Activated CD4-positive, alpha-beta memory T cell treated with anti-CD3 and anti-CD28 coated beads, Interleukin-2, amount 10 ng/mL, durations not matched to agents 7 days and 5 days (primary cell): Measurements from ENCODE around the gene S100A4. TPM values are rescaled to one million over a fixed set of nuclear protein-coding genes. Genes with fewer than 3 reads are reported as not detected.
"Not testable (repeated sequence)": the region's sequence is repeated elsewhere in the genome, so short reads cannot be mapped to it uniquely, and the experiment has no call there.

Experiments
- CTCF ChIA-PET: fragments of 350-600 bp; sonication (Branson Sonifier 250); formaldehyde crosslinking; loops from one replicate; lab custom pipeline; 2021; ENCODE audit warnings: antibody characterized with exemption, inconsistent platforms; lab: Charles Lee
- POLR2A ChIA-PET: fragments of 350-600 bp; sonication (Branson Sonifier 250); formaldehyde crosslinking; loops from one replicate; lab custom pipeline; 2021; ENCODE audit warnings: antibody characterized with exemption; lab: Charles Lee
- DNase-seq: peaks from one replicate; pipeline ENCODE4 v3.0.0-alpha.2; 2020
- H3K27ac Mint-ChIP-seq: one replicate; pipeline ENCODE4 v1.8.0; 2021; ENCODE audit warnings: mild to moderate bottlenecking, mixed read lengths
- H3K27me3 Mint-ChIP-seq: one replicate; pipeline ENCODE4 v1.8.0; 2021; ENCODE audit warnings: mixed read lengths
- H3K36me3 Mint-ChIP-seq: one replicate; pipeline ENCODE4 v1.8.0; 2021; ENCODE audit warnings: low read depth, mixed read lengths
- H3K4me1 Mint-ChIP-seq: one replicate; pipeline ENCODE4 v1.8.0; 2021; ENCODE audit warnings: mixed read lengths
- H3K4me3 Mint-ChIP-seq: one replicate; pipeline ENCODE4 v1.8.0; 2021; ENCODE audit warnings: mild to moderate bottlenecking, mixed read lengths
- H3K9me3 Mint-ChIP-seq: one replicate; pipeline ENCODE4 v1.8.0; 2021; ENCODE audit warnings: mixed read lengths
- total RNA-seq, 2 experiments: library from RNA; stranded (reverse); gene quantifications; one replicate each; pipeline ENCODE4 v1.2.3, GENCODE V29; 2021

S100A4 gene
- total RNA-seq, 2 experiments from 2014 or later, result 1,297 to 1,322 TPM

- ChIA-PET CTCF (interaction anchor here (0.6 to 5.4 kb wide), 10 partner anchors 15 to 56 kb away, joined by 3 to 99 read pairs (median 5); partner anchors contain the start of genes S100A4, S100A5 and S100A6), POLR2A (interaction anchor here (0.8 to 8.2 kb wide), 16 partner anchors 10 to 424 kb away, joined by 3 to 188 read pairs (median 5); partner anchors contain the start of genes CHTOP, RPS27, S100A4 and S100A5)
- Mint-ChIP-seq H3K4me1 (peaks cover 47% of the 10 kb centered on the region), H3K4me3 (peak overlapping the region; percentile 44), H3K36me3 (no peaks in the 10 kb centered on the region), H3K9me3 (no peaks in the 10 kb centered on the region), H3K27ac (peak overlapping the region; percentile 100), H3K27me3 (no peaks in the 10 kb centered on the region)
- peak; percentile 92 for DNase-seq
These were observed 21.1 kb upstream of the S100A4 start for GRCh38 chr1:153566414-153567371.

- ChIA-PET POLR2A (interaction anchor here (0.8 to 8.2 kb wide), 16 partner anchors 9 to 425 kb away, joined by 3 to 188 read pairs (median 5); partner anchors contain the start of genes CHTOP, RPS27, S100A4 and S100A5), CTCF (interaction anchor here (0.6 to 5.4 kb wide), 12 partner anchors 14 to 633 kb away, joined by 3 to 99 read pairs (median 4); partner anchors contain the start of genes S100A4, S100A5 and S100A6)
- peak; percentile 59 for DNase-seq
These were observed 20.1 kb upstream of the S100A4 start, which contains the start of gene S100A2 for GRCh38 chr1:153565529-153566374. Gene S100A2 (minus strand): TSS chr1:153565844. CDS start chr1:153563877, 1,967 bp downstream.

GRCh38 chr1:153563991-153564390, 18.4 kb upstream of the S100A4 start:
- Mint-ChIP-seq H3K27me3 (no peaks in the 10 kb centered on the region), H3K36me3 (no peaks in the 10 kb centered on the region), H3K4me1 (peaks cover 37% of the 10 kb centered on the region), H3K4me3 (no peak overlapping the region), H3K27ac (no peak overlapping the region), H3K9me3 (no peaks in the 10 kb centered on the region)
- CTCF ChIA-PET, result interaction anchor here (5.4 kb wide), 1 partner anchor 30 kb away, joined by 99 read pairs; the partner anchor contains the start of gene S100A6
- DNase-seq, result no peak
- POLR2A ChIA-PET, result interaction anchor here (0.6 to 8.2 kb wide), 5 partner anchors 15 to 30 kb away, joined by 3 to 188 read pairs (median 43); partner anchors contain the start of genes S100A3, S100A4, S100A5 and S100A6

More at GRCh38 chr1:153565529-153566374, 20.1 kb upstream of the S100A4 start, which contains the start of gene S100A2:
- Mint-ChIP-seq H3K27me3 (no peaks in the 10 kb centered on the region), H3K4me1 (peaks cover 42% of the 10 kb centered on the region), H3K27ac (peak within 1 kb of the TSS; percentile 100), H3K36me3 (no peaks in the 10 kb centered on the region), H3K4me3 (peak within 1 kb of the TSS; percentile 55), H3K9me3 (no peaks in the 10 kb centered on the region)

GRCh38 chr1:153563483-153563901, 17.9 kb upstream of the S100A4 start:
- no peak for DNase-seq
- Mint-ChIP-seq H3K9me3 (no peaks in the 10 kb centered on the region), H3K36me3 (no peaks in the 10 kb centered on the region), H3K4me3 (no peak overlapping the region), H3K4me1 (peaks cover 33% of the 10 kb centered on the region), H3K27ac (no peak overlapping the region), H3K27me3 (no peaks in the 10 kb centered on the region)
- ChIA-PET CTCF (interaction anchor here (5.4 kb wide), 1 partner anchor 30 kb away, joined by 99 read pairs; the partner anchor contains the start of gene S100A6), POLR2A (interaction anchor here (0.6 to 8.2 kb wide), 5 partner anchors 14 to 29 kb away, joined by 3 to 188 read pairs (median 43); partner anchors contain the start of genes S100A3, S100A4, S100A5 and S100A6)

GRCh38 chr1:153562021-153562420, 16.4 kb upstream of the S100A4 start:
- CTCF ChIA-PET, result interaction anchor here (0.8 to 5.4 kb wide), 5 partner anchors 9 to 55 kb away, joined by 3 to 99 read pairs (median 3); partner anchors contain the start of gene S100A6
- peaks cover 19% of the 10 kb centered on the region for H3K4me1 Mint-ChIP-seq
- not testable (repeated sequence) for H3K9me3 Mint-ChIP-seq, H3K36me3 Mint-ChIP-seq, H3K27ac Mint-ChIP-seq, DNase-seq, H3K4me3 Mint-ChIP-seq, H3K27me3 Mint-ChIP-seq
- POLR2A ChIA-PET, result interaction anchor here (1.2 to 8.2 kb wide), 3 partner anchors 17 to 28 kb away, joined by 4 to 188 read pairs (median 100); partner anchors contain the start of genes S100A4, S100A5 and S100A6

- ChIA-PET CTCF (interaction anchor here (0.8 to 5.4 kb wide), 4 partner anchors 9 to 28 kb away, joined by 3 to 99 read pairs (median 3); partner anchors contain the start of gene S100A6), POLR2A (interaction anchor here (1.2 to 8.2 kb wide), 4 partner anchors 10 to 27 kb away, joined by 4 to 188 read pairs (median 52); partner anchors contain the start of genes S100A4, S100A5 and S100A6)
- no peaks in the 10 kb centered on the region for H3K9me3 Mint-ChIP-seq
- no peak for DNase-seq
- no peaks in the 10 kb centered on the region for H3K36me3 Mint-ChIP-seq
- H3K27me3 Mint-ChIP-seq, result no peaks in the 10 kb centered on the region
- H3K4me1 Mint-ChIP-seq, result peaks cover 14% of the 10 kb centered on the region
- peak overlapping the region; percentile 44 for H3K27ac Mint-ChIP-seq
- no peak overlapping the region for H3K4me3 Mint-ChIP-seq
These were observed 15.9 kb upstream of the S100A4 start for GRCh38 chr1:153561466-153561985.

- Mint-ChIP-seq H3K4me1 (peaks cover 10% of the 10 kb centered on the region), H3K27ac (no peak overlapping the region), H3K9me3 (no peaks in the 10 kb centered on the region), H3K4me3 (no peak overlapping the region), H3K27me3 (no peaks in the 10 kb centered on the region), H3K36me3 (no peaks in the 10 kb centered on the region)
- ChIA-PET POLR2A (interaction anchor here (1.5 to 8.2 kb wide), 3 partner anchors 9 to 27 kb away, joined by 4 to 188 read pairs (median 100); partner anchors contain the start of genes S100A4 and S100A6), CTCF (interaction anchor here (0.8 to 1.0 kb wide), 2 partner anchors 10 to 13 kb away, joined by 3 read pairs; no protein-coding TSS in a partner anchor)
- DNase-seq, result no peak
These were observed 15.3 kb upstream of the S100A4 start for GRCh38 chr1:153560771-153561465.

- peaks cover 3% of the 10 kb centered on the region for H3K4me1 Mint-ChIP-seq
- H3K27me3 Mint-ChIP-seq, result no peaks in the 10 kb centered on the region
- H3K36me3 Mint-ChIP-seq, result no peaks in the 10 kb centered on the region
- CTCF ChIA-PET, result interaction anchor here (0.8 to 1.3 kb wide), 2 partner anchors 8 to 49 kb away, joined by 3 to 7 read pairs; no protein-coding TSS in a partner anchor
- H3K4me3 Mint-ChIP-seq, result no peak overlapping the region
- POLR2A ChIA-PET, result interaction anchor here (1.5 to 8.2 kb wide), 3 partner anchors 8 to 26 kb away, joined by 4 to 188 read pairs (median 100); partner anchors contain the start of genes S100A4 and S100A6
- no peak overlapping the region for H3K27ac Mint-ChIP-seq
- H3K9me3 Mint-ChIP-seq, result no peaks in the 10 kb centered on the region
- no peak for DNase-seq
These were observed 14.6 kb upstream of the S100A4 start for GRCh38 chr1:153560241-153560640.

GRCh38 chr1:153557877-153558276, 12.3 kb upstream of the S100A4 start:
- no peaks in the 10 kb centered on the region for H3K27me3 Mint-ChIP-seq

GRCh38 chr1:153556348-153556747, 10.7 kb upstream of the S100A4 start:
- no peaks in the 10 kb centered on the region for H3K9me3 Mint-ChIP-seq
- DNase-seq, result no peak
- CTCF ChIA-PET, result interaction anchor here (0.7 to 2.6 kb wide), 2 partner anchors 11 to 23 kb away, joined by 3 to 14 read pairs; partner anchors contain the start of gene S100A4

More at GRCh38 chr1:153557877-153558276, 12.3 kb upstream of the S100A4 start:
- H3K27ac Mint-ChIP-seq, result no peak overlapping the region
- H3K9me3 Mint-ChIP-seq, result no peaks in the 10 kb centered on the region
- POLR2A ChIA-PET, result interaction anchor here (2.0 kb wide), 1 partner anchor 13 kb away, joined by 7 read pairs; no protein-coding TSS in a partner anchor
- no peak for DNase-seq
- H3K4me1 Mint-ChIP-seq, result peaks cover 9% of the 10 kb centered on the region
- CTCF ChIA-PET, result interaction anchor here (0.8 to 2.6 kb wide), 3 partner anchors 12 to 48 kb away, joined by 4 to 14 read pairs (median 4); partner anchors contain the start of gene S100A4
- H3K4me3 Mint-ChIP-seq, result no peak overlapping the region
- no peaks in the 10 kb centered on the region for H3K36me3 Mint-ChIP-seq

More at GRCh38 chr1:153556348-153556747, 10.7 kb upstream of the S100A4 start:
- Mint-ChIP-seq H3K4me1 (peaks cover 9% of the 10 kb centered on the region), H3K27ac (no peak overlapping the region), H3K36me3 (no peaks in the 10 kb centered on the region), H3K27me3 (no peaks in the 10 kb centered on the region), H3K4me3 (no peak overlapping the region)
- POLR2A ChIA-PET, result interaction anchor here (1.1 to 2.0 kb wide), 3 partner anchors 10 to 16 kb away, joined by 4 to 7 read pairs (median 4); partner anchors contain the start of gene S100A5
